HCT116 (cell line): Measurements from ENCODE around the gene SMARCA4. TPM values are rescaled to one million over a fixed set of nuclear protein-coding genes. Genes with fewer than 3 reads are reported as not detected.

Experiments
- ATAC-seq: fragments of 200-7000 bp; cut with Tn5 transposase; 2 replicates; pipeline ENCODE4 v1.9.1; 2020; ENCODE audit warnings: mild to moderate bottlenecking, moderate library complexity
- BruUV-seq: library from RNA; stranded (reverse); fragments of 400-500 nt; replicated peaks from 2 replicates; lab custom pipeline; 2021; lab: Mats Ljungman, UMichigan
- CTCF ChIA-PET: fragments of 300-600 bp; sonication (Branson Sonifier 250); formaldehyde crosslinking; loops from one replicate; lab custom pipeline; 2021; ENCODE audit warnings: antibody characterized with exemption; lab: Charles Lee
- POLR2A ChIA-PET: fragments of 300-600, 350-600 bp; sonication (Branson Sonifier 250); formaldehyde crosslinking; loops from one replicate; lab custom pipeline; 2021; ENCODE audit warnings: antibody characterized with exemption; lab: Charles Lee
- RAD21 ChIA-PET, 2 experiments: fragments of 300-600 bp; sonication (Branson Sonifier 250); formaldehyde crosslinking; loops; one replicate each; lab custom pipeline; 2023; ENCODE audit warnings: low total read pairs in 2 of 2; ENCODE audit not compliant: uncharacterized antibody in 2 of 2, unreplicated experiment in 2 of 2, low non-redundant PET in 1 of 2; lab: Charles Lee
- DNase-seq: peaks from one replicate; pipeline ENCODE4 v3.0.0-alpha.2; 2010; ENCODE audit warnings: low read depth, low spot score
- H2AFZ ChIP-seq: fragments of 200-600 bp; shearing (Covaris generic), sonication (generic); 2 replicates; pipeline ENCODE4 v1.6.1; 2017; ENCODE audit warnings: low read depth, mixed run types, mixed read lengths, antibody characterized with exemption, low read length; ENCODE audit not compliant: poor library complexity, severe bottlenecking
- H3K27ac ChIP-seq: 2 replicates; pipeline ENCODE4 v1.5.1; 2012; ENCODE audit warnings: low read depth, low read length
- H3K27me3 ChIP-seq: fragments of 200-600 bp; sonication (generic); 2 replicates; pipeline ENCODE4 v1.6.1; 2016; ENCODE audit warnings: mixed run types, low read length, mixed read lengths; ENCODE audit not compliant: insufficient read depth
- H3K36me3 ChIP-seq, 2 experiments: fragments of 200-500 bp in 1 of 2; fragments of 200-600 bp in 1 of 2; sonication (Bioruptor generic) in 1 of 2; sonication (generic) in 1 of 2; 2 replicates each; pipeline versions ENCODE4 v1.5.1 to v1.6.1; 2014 to 2016; ENCODE audit warnings: low read length in 2 of 2, inconsistent platforms in 1 of 2, mixed read lengths in 1 of 2, mixed run types in 1 of 2; ENCODE audit not compliant: insufficient read depth in 2 of 2, control insufficient read depth in 1 of 2
- H3K4me1 ChIP-seq, 2 experiments: fragments of 200-600 bp in 1 of 2; sonication (generic) in 1 of 2; 2 replicates each; pipeline versions ENCODE4 v1.5.1 to v1.6.1; 2012 to 2017; ENCODE audit warnings: low read length in 2 of 2, inconsistent platforms in 1 of 2, mild to moderate bottlenecking in 1 of 2, mixed read lengths in 1 of 2, mixed run types in 1 of 2, moderate library complexity in 1 of 2; ENCODE audit not compliant: insufficient read depth in 2 of 2, control insufficient read depth in 1 of 2
- H3K4me2 ChIP-seq: fragments of 200-600 bp; sonication (generic); 2 replicates; pipeline ENCODE4 v1.6.1; 2017; ENCODE audit warnings: mixed run types, low read length, mixed read lengths
- H3K4me3 ChIP-seq, 2 experiments: fragments of 200-600 bp in 1 of 2; sonication (generic) in 1 of 2; replicated peaks in 1 of 2; 2 replicates each; pipeline ENCODE4 v1.5.1; 2011 to 2016; ENCODE audit warnings: low read length in 2 of 2, control low read depth in 1 of 2, low read depth in 1 of 2, mild to moderate bottlenecking in 1 of 2, mixed read lengths in 1 of 2, mixed run types in 1 of 2
- H3K79me2 ChIP-seq: fragments of 200-600 bp; sonication (generic); 2 replicates; pipeline ENCODE4 v1.6.1; 2017; ENCODE audit warnings: mild to moderate bottlenecking, mixed run types, low read length, moderate library complexity, mixed read lengths; ENCODE audit not compliant: insufficient read depth
- H3K9ac ChIP-seq: fragments of 200-600 bp; sonication (generic); 2 replicates; pipeline ENCODE4 v1.6.1; 2016; ENCODE audit warnings: low read length, mixed read lengths
- H3K9me2 ChIP-seq: fragments of 200-600 bp; sonication (generic), shearing (Covaris generic); 2 replicates; pipeline ENCODE4 v1.6.1; 2017; ENCODE audit warnings: mixed run types, mild to moderate bottlenecking, moderate library complexity; ENCODE audit not compliant: insufficient read depth
- H3K9me3 ChIP-seq, 2 experiments: fragments of 200-500 bp in 1 of 2; fragments of 200-600 bp in 1 of 2; sonication (Bioruptor generic) in 1 of 2; sonication (generic) in 1 of 2; 2 replicates each; pipeline ENCODE4 v1.6.1; 2014 to 2017; ENCODE audit warnings: low read length in 2 of 2, mixed read lengths in 2 of 2, inconsistent platforms in 1 of 2, low read depth in 1 of 2, mild to moderate bottlenecking in 1 of 2, mixed run types in 1 of 2, moderate library complexity in 1 of 2; ENCODE audit not compliant: control insufficient read depth in 1 of 2, insufficient read depth in 1 of 2
- H4K20me1 ChIP-seq: fragments of 200-600 bp; sonication (generic), shearing (Covaris generic); 2 replicates; pipeline ENCODE4 v1.6.1; 2017; ENCODE audit warnings: mixed run types, mild to moderate bottlenecking, moderate library complexity; ENCODE audit not compliant: insufficient read depth
- ATF3 ChIP-seq: IDR thresholded peaks from 2 replicates; pipeline ENCODE4 v1.6.1; 2012
- CBX3 ChIP-seq: IDR thresholded peaks from 2 replicates; pipeline ENCODE4 v1.6.1; 2012; ENCODE audit warnings: low read depth
- CEBPB ChIP-seq: IDR thresholded peaks from 2 replicates; pipeline ENCODE4 v1.6.1; 2012; ENCODE audit warnings: low read depth
- CTCF ChIP-seq, 3 experiments: fragments of 200-600 bp in 1 of 3; sonication (generic) in 1 of 3; IDR thresholded peaks in 2 of 3; conservative IDR thresholded peaks in 1 of 3; 2 replicates each; pipeline ENCODE4 v1.5.1; 2012 to 2017; ENCODE audit warnings: low read depth in 2 of 3, low read length in 2 of 3, antibody characterized with exemption in 1 of 3, borderline replicate concordance in 1 of 3, control low read depth in 1 of 3, mild to moderate bottlenecking in 1 of 3, mixed read lengths in 1 of 3, mixed run types in 1 of 3, moderate library complexity in 1 of 3; ENCODE audit not compliant: insufficient read depth in 1 of 3
- ELF1 ChIP-seq: IDR thresholded peaks from 2 replicates; pipeline ENCODE4 v1.6.1; 2012; ENCODE audit warnings: low read depth, borderline replicate concordance
- EZH2 ChIP-seq: fragments of 200-600 bp; sonication (generic); IDR thresholded peaks from 2 replicates; pipeline ENCODE4 v1.6.1; 2017; ENCODE audit warnings: antibody characterized with exemption, mixed run types
- EZH2phosphoT487 ChIP-seq: fragments of 200-600 bp; IDR thresholded peaks from 2 replicates; pipeline ENCODE4 v1.6.1; 2018; ENCODE audit warnings: antibody characterized with exemption, borderline replicate concordance
- FOSL1 ChIP-seq: IDR thresholded peaks from 2 replicates; pipeline ENCODE4 v1.6.1; 2012; ENCODE audit warnings: low read depth
- JUND ChIP-seq: IDR thresholded peaks from 2 replicates; pipeline ENCODE4 v1.6.1; 2012
- MAX ChIP-seq: IDR thresholded peaks from 2 replicates; pipeline ENCODE4 v1.6.1; 2012
- POLR2A ChIP-seq: IDR thresholded peaks from 2 replicates; pipeline ENCODE4 v1.7.0; 2011; ENCODE audit warnings: borderline replicate concordance; ENCODE audit not compliant: insufficient read depth, insufficient read length; ENCODE audit errors: extremely low read depth
- POLR2AphosphoS5 ChIP-seq: IDR thresholded peaks from 2 replicates; pipeline ENCODE4 v1.6.1; 2011; ENCODE audit warnings: mild to moderate bottlenecking, low read depth, low read length, moderate library complexity
- RAD21 ChIP-seq: IDR thresholded peaks from 2 replicates; pipeline ENCODE4 v1.6.1; 2012; ENCODE audit warnings: low read depth, mild to moderate bottlenecking
- REST ChIP-seq: IDR thresholded peaks from 2 replicates; pipeline ENCODE4 v1.6.1; 2012; ENCODE audit warnings: low read depth
- SIN3A ChIP-seq: IDR thresholded peaks from 2 replicates; pipeline ENCODE4 v1.6.1; 2012; ENCODE audit warnings: low read depth
- SP1 ChIP-seq: IDR thresholded peaks from 2 replicates; pipeline ENCODE4 v1.6.1; 2012; ENCODE audit warnings: low read depth
- SRF ChIP-seq: IDR thresholded peaks from 2 replicates; pipeline ENCODE4 v1.6.1; 2012; ENCODE audit warnings: low read depth
- ZFX ChIP-seq: fragments of 450-650 bp; IDR thresholded peaks from 2 replicates; pipeline ENCODE4 v1.6.1; 2017
- ZNF274 ChIP-seq: fragments of 200-500 bp; sonication (Bioruptor generic); IDR thresholded peaks from 2 replicates; pipeline ENCODE4 v1.6.1; 2014; ENCODE audit warnings: mild to moderate bottlenecking, low read depth, low read length, inconsistent platforms
- intact Hi-C: fragments of 100-400 bp; cut with micrococcal nuclease; formaldehyde crosslinking; loops from 2 replicates; pipeline ENCODE4 v1.10.0; 2022
- total RNA-seq: library from RNA; stranded (reverse); gene quantifications from one replicate; pipeline ENCODE4 v1.2.1, GENCODE V29; 2021; ENCODE audit not compliant: unreplicated experiment

SMARCA4 gene
- total RNA-seq, 1 experiment from 2014 or later = 116 TPM

- CTCF ChIA-PET = no interaction called here
- no peak for DNase-seq
Observed at GRCh38 chr19:11027381-11027780, 66.6 kb downstream of the SMARCA4 start.

More at GRCh38 chr19:11027381-11027780, 66.6 kb downstream of the SMARCA4 start:
- Histone ChIP-seq H3K36me3 (peaks cover 49 to 59% of the 10 kb centered on the region in 2 experiments), H2AFZ (no peak overlapping the region), H4K20me1 (no peaks in the 10 kb centered on the region), H3K9ac (no peak overlapping the region), H3K79me2 (no peaks in the 10 kb centered on the region; the same call in 1 of the 2 replicates), H3K4me2 (no peak overlapping the region), H3K4me1 (no peaks in the 10 kb centered on the region), H3K9me3 (no peaks in the 10 kb centered on the region), H3K27ac (no peak overlapping the region), H3K4me3 (no peak overlapping the region), H3K9me2 (no peaks in the 10 kb centered on the region), H3K27me3 (no peaks in the 10 kb centered on the region)
- intact Hi-C loops = no loop called here
- TF ChIP-seq SP1 = no peak
- TF ChIP-seq RAD21 = no peak
- TF ChIP-seq ELF1 = no peak
- TF ChIP-seq ZFX = no peak
- no peak for TF ChIP-seq SRF
- TF ChIP-seq REST = no peak
- TF ChIP-seq ATF3 = no peak
- TF ChIP-seq CEBPB = no peak
- no peak for TF ChIP-seq JUND
- no peak for TF ChIP-seq SIN3A
- TF ChIP-seq ZNF274 = no peak
- no peak for TF ChIP-seq POLR2A
- no peak for TF ChIP-seq POLR2AphosphoS5
- TF ChIP-seq EZH2 = no peak
- TF ChIP-seq EZH2phosphoT487 = no peak
- TF ChIP-seq CBX3 = no peak
- TF ChIP-seq FOSL1 = no peak
- no peak for TF ChIP-seq CTCF (IDR thresholded peaks at IDR 0.05 in 2 of 3, conservative IDR thresholded peaks at IDR 0.05 in 1 of 3; ENCODE audit: borderline replicate concordance in 1 of 3, insufficient read depth in 1 of 3, low read depth in 2 of 3, low read length in 2 of 3)
- TF ChIP-seq MAX = no peak
- ChIA-PET RAD21 (no interaction called here), POLR2A (no interaction called here)
- ATAC-seq = no peak
- no TSS peak for BruUV-seq
